ENCODE data around the gene KPNA5. TPM values are rescaled to one million over a fixed set of nuclear protein-coding genes. Genes with fewer than 3 reads are reported as not detected.

KPNA5 gene
- total RNA-seq, 1 experiment from 2014 or later, result 10.5 TPM

DNA sequence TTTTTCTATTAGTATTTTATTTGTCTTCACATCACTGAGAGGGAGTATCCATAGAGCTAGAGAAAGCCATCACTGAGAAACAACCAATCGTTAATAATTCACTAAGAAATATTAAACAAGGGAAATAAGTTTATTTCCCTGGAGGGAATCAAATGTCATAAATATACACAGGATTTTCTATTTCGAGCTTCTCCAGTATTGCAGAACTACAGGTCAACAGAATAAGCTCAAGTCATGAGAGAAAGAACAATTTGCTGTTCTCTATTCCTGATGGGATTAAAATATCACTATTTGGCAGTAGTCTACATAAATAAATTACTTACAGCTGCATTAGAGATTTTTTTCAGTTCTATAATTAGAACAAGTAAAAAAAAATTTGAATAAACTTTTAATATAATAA is 86.7 kb downstream of the KPNA5 start:
- no peak overlapping the region for H3K56ac ChIP-seq (ENCODE audit: insufficient read length, low read depth, low read length)

More for the DNA sequence above, 86.7 kb downstream of the KPNA5 start:
- no peak overlapping the region for H4K91ac ChIP-seq (ENCODE audit: insufficient read length, low read depth, low read length)
- H3K4me1 ChIP-seq (ENCODE audit: insufficient read depth, low read length), result no peaks in the 10 kb centered on the region
- no peak overlapping the region for H2BK120ac ChIP-seq (ENCODE audit: low read depth, low read length, poor library complexity, severe bottlenecking)
- H3K9me3 ChIP-seq (ENCODE audit: control insufficient read depth, low read depth, low read length), result no peaks in the 10 kb centered on the region
- H2AFZ ChIP-seq (ENCODE audit: low read length), result no peak overlapping the region
- no peak overlapping the region for H2BK15ac ChIP-seq (ENCODE audit: low read depth, low read length)
- no peak overlapping the region for H3K27ac ChIP-seq (ENCODE audit: insufficient read length, low read depth, low read length)
- no peaks in the 10 kb centered on the region for H4K20me1 ChIP-seq (ENCODE audit: control insufficient read depth, insufficient read depth, insufficient read length)
- TF ChIP-seq, protein P1, sequence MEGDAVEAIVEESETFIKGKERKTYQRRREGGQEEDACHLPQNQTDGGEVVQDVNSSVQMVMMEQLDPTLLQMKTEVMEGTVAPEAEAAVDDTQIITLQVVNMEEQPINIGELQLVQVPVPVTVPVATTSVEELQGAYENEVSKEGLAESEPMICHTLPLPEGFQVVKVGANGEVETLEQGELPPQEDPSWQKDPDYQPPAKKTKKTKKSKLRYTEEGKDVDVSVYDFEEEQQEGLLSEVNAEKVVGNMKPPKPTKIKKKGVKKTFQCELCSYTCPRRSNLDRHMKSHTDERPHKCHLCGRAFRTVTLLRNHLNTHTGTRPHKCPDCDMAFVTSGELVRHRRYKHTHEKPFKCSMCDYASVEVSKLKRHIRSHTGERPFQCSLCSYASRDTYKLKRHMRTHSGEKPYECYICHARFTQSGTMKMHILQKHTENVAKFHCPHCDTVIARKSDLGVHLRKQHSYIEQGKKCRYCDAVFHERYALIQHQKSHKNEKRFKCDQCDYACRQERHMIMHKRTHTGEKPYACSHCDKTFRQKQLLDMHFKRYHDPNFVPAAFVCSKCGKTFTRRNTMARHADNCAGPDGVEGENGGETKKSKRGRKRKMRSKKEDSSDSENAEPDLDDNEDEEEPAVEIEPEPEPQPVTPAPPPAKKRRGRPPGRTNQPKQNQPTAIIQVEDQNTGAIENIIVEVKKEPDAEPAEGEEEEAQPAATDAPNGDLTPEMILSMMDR (conservative IDR thresholded peaks at IDR 0.05), result no peak
- H2AK5ac ChIP-seq (ENCODE audit: insufficient read length, low read length), result no peak overlapping the region
- H3K14ac ChIP-seq (ENCODE audit: insufficient read depth, low read length), result no peak overlapping the region
- H2BK20ac ChIP-seq (ENCODE audit: low read depth, low read length, poor library complexity, severe bottlenecking), result no peak overlapping the region
- no peak overlapping the region for H3K9ac ChIP-seq (ENCODE audit: extremely low read depth, insufficient read length, low read length)
- H3K79me1 ChIP-seq (ENCODE audit: insufficient read depth, low read depth, low read length, poor library complexity, severe bottlenecking), result no peaks in the 10 kb centered on the region
- WGBS (ENCODE audit: extremely low coverage, insufficient read length, low lambda C conversion rate), result no CpG with 5 or more reads among the region's 2 CpGs
- no peak overlapping the region for H3K4me2 ChIP-seq (ENCODE audit: insufficient read depth, insufficient read length, low read length)
- no peak overlapping the region for H3T11ph ChIP-seq (ENCODE audit: low read length)
- H2BK12ac ChIP-seq (ENCODE audit: insufficient read length, low read depth, low read length), result no peak overlapping the region
- H3K23ac ChIP-seq (ENCODE audit: insufficient read length, low read depth, low read length), result no peak overlapping the region
- peaks cover 12% of the 10 kb centered on the region for H3K23me2 ChIP-seq (ENCODE audit: insufficient read length, low read depth, low read length, poor library complexity, severe bottlenecking)
- H3K36me3 Mint-ChIP-seq (ENCODE audit: insufficient read depth in 1 of 3, low read depth in 3 of 3), result no peaks in the 10 kb centered on the region; a peak in 2 of 7 replicates
- H2BK5ac ChIP-seq (ENCODE audit: insufficient read length, low read length), result no peak overlapping the region
- no peak overlapping the region for H4K5ac ChIP-seq (ENCODE audit: insufficient read length, low read depth, low read length)
- peaks cover 17% of the 10 kb centered on the region; the same call in 1 of the 2 replicates for H3K27me3 ChIP-seq (ENCODE audit: insufficient read depth, low read length)
- H3K27ac Mint-ChIP-seq, result no peak overlapping the region
- H3K18ac ChIP-seq (ENCODE audit: insufficient read length, low read depth, low read length), result no peak overlapping the region
- H3K4me3 Mint-ChIP-seq, result no peak overlapping the region
- peaks cover 44% of the 10 kb centered on the region for H3K27me3 Mint-ChIP-seq (ENCODE audit: low read depth)
- no peaks in the 10 kb centered on the region; a peak in 1 of 5 replicates for H3K9me3 Mint-ChIP-seq
- peaks cover 7 to 8% of the 10 kb centered on the region in 2 experiments for H3K4me1 Mint-ChIP-seq
- no peaks in the 10 kb centered on the region for H3K79me2 ChIP-seq (ENCODE audit: insufficient read depth, low read length)
- no peak overlapping the region for H3K4ac ChIP-seq (ENCODE audit: low read depth, low read length)
- H4K8ac ChIP-seq (replicated peaks; ENCODE audit: insufficient read length, low read depth, low read length), result no peak overlapping the region
- no peak for DNase-seq

Data from H9 (cell line).